WI38 (cell line): ENCODE data around the gene HLA-DMB.

Experiments used
- H3K4me3 ChIP-seq: 2 replicates; pipeline ENCODE4 v1.5.1; 2011; ENCODE audit warnings: low read depth, mild to moderate bottlenecking, control low read depth, low read length
- TF ChIP-seq, protein P1 (sequence below): IDR thresholded peaks from 2 replicates; pipeline ENCODE4 v1.5.1; 2012; ENCODE audit warnings: low read depth, mild to moderate bottlenecking, control low read depth, low read length

The HLA-DMB gene

DNA sequence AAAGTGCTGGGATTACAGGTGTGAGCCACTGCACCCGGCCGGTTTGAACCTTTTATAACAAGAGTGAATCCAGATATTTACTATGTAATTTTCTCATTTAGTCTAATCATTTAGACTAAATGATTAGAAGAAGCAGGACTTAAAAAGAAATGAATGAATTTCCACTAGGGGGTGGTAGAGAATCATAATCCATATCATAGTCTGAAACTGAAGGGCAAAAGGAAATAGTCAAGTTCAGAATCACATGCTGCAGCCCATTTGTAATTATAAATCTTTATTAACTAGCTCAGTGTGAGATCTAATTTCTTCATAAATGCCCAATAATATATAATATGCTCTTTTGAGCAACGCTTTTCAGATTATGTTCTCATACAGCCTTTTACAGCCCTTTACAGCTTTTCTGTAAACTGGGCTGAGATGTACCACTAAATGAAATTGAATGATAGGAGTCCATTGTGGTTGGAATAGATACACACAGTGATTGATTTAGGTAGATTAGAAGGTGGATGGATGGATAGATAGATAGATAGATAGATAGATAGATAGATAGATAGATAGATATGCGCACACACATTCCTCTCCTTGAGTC is 55.0 kb downstream of the HLA-DMB start:
- no peak overlapping the region for H3K4me3 ChIP-seq
- TF ChIP-seq, protein P1, sequence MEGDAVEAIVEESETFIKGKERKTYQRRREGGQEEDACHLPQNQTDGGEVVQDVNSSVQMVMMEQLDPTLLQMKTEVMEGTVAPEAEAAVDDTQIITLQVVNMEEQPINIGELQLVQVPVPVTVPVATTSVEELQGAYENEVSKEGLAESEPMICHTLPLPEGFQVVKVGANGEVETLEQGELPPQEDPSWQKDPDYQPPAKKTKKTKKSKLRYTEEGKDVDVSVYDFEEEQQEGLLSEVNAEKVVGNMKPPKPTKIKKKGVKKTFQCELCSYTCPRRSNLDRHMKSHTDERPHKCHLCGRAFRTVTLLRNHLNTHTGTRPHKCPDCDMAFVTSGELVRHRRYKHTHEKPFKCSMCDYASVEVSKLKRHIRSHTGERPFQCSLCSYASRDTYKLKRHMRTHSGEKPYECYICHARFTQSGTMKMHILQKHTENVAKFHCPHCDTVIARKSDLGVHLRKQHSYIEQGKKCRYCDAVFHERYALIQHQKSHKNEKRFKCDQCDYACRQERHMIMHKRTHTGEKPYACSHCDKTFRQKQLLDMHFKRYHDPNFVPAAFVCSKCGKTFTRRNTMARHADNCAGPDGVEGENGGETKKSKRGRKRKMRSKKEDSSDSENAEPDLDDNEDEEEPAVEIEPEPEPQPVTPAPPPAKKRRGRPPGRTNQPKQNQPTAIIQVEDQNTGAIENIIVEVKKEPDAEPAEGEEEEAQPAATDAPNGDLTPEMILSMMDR: peak; percentile 9; the same call in 1 of the 2 replicates
